HFF-Myc (cell line): Measurements from ENCODE around the gene GANC.

Source experiments
- DNase-seq: peaks from one replicate; pipeline ENCODE4 v3.0.0-alpha.2; 2011; ENCODE audit warnings: low read depth; ENCODE audit errors: extremely low read depth
- H3K4me3 ChIP-seq: replicated peaks from 2 replicates; pipeline ENCODE4 v1.5.1; 2011; ENCODE audit warnings: low read depth, mild to moderate bottlenecking, control low read depth, low read length
- CTCF ChIP-seq: IDR thresholded peaks from 2 replicates; pipeline ENCODE4 v1.5.1; 2012; ENCODE audit warnings: mild to moderate bottlenecking, low read depth, low read length, control low read depth; ENCODE audit errors: missing control alignments

GANC gene

DNA sequence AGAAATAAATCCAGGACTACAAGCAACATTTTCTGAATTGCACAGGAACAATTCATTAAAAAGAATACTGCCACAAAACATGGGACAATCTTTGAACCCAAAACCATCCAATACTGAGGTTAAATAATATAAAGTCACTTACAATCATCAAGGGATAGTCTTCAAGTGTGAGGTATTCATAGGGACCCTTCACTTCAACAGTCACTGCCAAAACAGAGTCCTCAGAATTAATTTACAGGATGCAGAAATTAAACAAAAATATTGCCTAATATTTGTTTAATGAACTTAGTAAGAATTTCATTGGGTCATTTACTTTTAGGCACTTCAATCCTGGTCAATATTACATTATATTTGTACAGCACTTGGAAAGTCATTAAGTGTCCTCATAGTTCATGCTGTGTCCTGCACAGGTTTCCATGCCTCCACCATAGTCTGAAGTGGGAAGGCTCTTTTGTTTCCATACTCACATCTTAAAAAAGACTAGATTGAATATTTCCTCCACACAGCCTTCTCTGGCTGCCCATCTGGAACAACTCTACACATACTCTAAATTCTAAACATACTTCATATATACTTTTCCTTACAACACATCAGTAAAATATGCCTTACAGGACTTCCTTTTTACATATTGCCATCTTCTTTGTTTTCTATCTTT, 33.3 kb upstream of the GANC start:
- no peak for DNase-seq
- H3K4me3 ChIP-seq, result no peak overlapping the region
- TF ChIP-seq CTCF, result no peak

DNA sequence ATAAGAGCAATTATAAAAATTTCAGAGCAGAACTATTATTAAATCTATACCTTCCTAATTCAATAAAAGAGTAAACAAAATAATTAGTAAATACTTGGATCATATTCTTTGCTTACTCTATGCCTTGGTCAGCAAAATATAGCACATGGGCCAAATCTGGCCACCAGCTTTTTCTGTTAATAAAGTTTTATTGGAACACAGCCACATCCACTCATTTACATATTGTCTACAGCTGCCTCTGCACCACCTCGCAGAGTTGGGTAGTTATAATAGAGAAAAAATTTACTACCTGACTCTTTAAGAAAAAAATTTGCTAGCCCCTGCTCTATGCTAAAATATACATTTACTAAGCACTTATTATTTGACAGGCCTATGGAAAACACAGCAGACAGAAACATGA, 32.2 kb upstream of the GANC start:
- no peak for DNase-seq
- H3K4me3 ChIP-seq, result no peak overlapping the region

GRCh38 chr15:42253300-42253699, 19.7 kb upstream of the GANC start:
- no peak overlapping the region for H3K4me3 ChIP-seq
- TF ChIP-seq CTCF, result no peak
- no peak for DNase-seq

More for the DNA sequence above, 32.2 kb upstream of the GANC start:
- TF ChIP-seq CTCF, result no peak

GRCh38 chr15:42264795-42265194, 8.2 kb upstream of the GANC start:
- DNase-seq, result no peak
- H3K4me3 ChIP-seq, result no peak overlapping the region
- TF ChIP-seq CTCF, result no peak

DNA sequence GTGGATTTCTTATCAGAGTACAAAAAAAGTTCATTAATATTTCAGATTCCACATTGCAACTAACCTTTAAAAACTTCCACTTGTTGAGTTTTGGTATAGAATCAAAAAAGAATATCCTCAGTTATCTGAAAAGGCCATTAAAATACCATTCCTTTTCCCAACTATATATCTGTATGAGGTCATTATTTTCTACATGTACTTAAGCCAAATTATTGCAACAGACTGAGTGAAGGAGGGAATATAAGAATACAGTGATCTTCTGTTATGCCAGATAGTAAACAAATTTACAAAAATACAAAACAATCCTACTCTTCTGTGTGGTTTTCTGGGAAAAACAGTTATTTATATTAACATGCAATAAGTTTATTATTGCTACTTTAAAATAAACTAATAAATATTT, 5.7 kb upstream of the GANC start:
- no peak for TF ChIP-seq CTCF
- no peak overlapping the region for H3K4me3 ChIP-seq
- no peak for DNase-seq

GRCh38 chr15:42270551-42270950, 2.5 kb upstream of the GANC start:
- H3K4me3 ChIP-seq, result no peak overlapping the region
- DNase-seq, result no peak
- TF ChIP-seq CTCF, result no peak

DNA sequence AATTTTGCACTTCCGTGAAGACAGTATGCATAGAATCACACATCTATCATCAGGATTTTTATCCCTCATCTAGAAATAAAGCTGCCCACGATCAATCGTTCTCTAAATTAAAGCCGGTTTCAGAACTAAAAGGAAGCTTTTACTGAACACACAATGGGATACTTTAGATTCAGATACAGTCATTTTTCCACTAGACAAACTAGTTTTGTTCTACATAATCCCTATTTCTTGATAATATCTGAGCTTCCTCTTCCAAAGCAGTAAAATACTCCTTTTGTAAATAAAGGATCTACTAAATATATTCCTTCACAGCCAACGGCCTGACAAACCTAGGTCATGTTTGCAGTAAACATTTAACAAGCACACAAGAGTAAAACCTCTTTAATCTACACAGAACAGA, 2.0 kb upstream of the GANC start:
- no peak for DNase-seq
- no peak for TF ChIP-seq CTCF
- H3K4me3 ChIP-seq, result peak overlapping the region; percentile 78
